ENCODE measurements around the gene PERCC1.

PERCC1 gene

DNA sequence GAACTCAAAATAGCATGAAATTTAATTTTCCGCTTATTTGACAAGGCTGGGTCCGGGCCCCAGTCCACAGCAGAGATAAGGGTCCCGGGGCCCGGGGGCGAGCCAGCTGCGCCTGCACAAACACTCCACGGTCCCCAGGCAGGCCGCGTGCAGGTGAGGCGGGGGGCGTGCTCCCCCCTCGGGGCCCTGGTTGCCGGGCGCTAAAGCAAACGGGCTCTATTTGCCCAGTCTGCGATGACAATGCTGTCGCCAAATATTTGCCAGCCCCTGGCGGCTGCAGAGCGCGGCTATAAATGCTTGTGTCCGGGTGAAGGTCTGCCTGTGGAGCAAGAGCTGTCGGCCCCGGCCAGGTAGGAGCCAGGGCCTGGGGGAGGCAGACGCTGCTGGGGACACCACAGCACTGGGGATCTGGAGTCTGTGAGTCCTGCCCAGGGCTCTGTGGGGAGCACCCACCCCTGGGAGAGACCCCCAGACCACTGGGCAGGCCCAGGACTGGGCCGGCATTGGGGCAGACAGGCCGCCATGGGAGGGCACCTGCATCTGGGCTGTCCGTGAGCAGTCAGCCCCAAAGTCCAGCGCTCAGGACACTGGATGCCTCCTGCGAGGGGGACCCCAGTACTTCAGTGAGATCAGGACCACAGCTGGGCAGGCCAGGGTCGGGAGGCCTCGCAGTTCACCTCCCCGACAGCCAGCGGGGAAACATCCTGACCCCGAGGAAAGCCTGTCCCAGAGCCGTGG, at the start of gene PERCC1:
Gene PERCC1 (plus strand): TSS at position 320 of the 738 bp plus-strand sequence. CDS start 1,516 bp downstream, outside the sequence.
- ChIA-PET CTCF (no interaction called here), POLR2A (ENCODE audit: low non-redundant PET) (no interaction called here)
- no peak within 1 kb of the TSS for H3K27ac ChIP-seq
- TF ChIP-seq CTCF (conservative IDR thresholded peaks at IDR 0.05; ENCODE audit: low read depth): no peak
- no peak for DNase-seq (ENCODE audit: low spot score)

- DNase-seq (ENCODE audit: low spot score): no peak
- ChIA-PET CTCF (no interaction called here), POLR2A (ENCODE audit: low non-redundant PET) (no interaction called here)
- H3K27ac ChIP-seq: peak overlapping the region; percentile 3; the same call in 1 of the 2 replicates
- TF ChIP-seq CTCF (conservative IDR thresholded peaks at IDR 0.05; ENCODE audit: low read depth): no peak
Observed at GRCh38 chr16:1381612-1382406, 49.1 kb upstream of the PERCC1 start.

DNA sequence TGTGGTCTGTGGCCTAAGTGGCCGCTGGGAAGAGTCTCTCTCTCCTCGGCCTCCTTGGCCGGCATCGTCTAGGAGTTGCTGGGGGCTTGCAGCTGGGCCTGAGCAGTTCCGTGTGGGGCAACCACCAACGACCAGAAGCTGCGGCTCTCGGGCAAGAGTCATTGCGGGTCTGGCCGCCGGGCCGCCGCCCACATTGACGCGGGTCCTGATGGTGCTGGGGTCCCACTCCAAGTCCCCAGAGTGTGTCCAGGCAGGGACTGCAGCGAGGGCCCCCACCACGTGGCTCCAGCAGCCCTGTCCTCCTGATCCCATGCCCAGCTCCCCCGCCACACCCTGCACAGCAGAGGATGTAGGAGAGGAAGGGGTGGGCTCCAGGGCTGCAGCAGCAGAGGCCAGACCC, 47.3 kb upstream of the PERCC1 start:
- ChIA-PET POLR2A (ENCODE audit: low non-redundant PET) (no interaction called here), CTCF (no interaction called here)
- no peak for TF ChIP-seq CTCF (conservative IDR thresholded peaks at IDR 0.05; ENCODE audit: low read depth)
- no peak overlapping the region for H3K27ac ChIP-seq
- no peak for DNase-seq (ENCODE audit: low spot score)

DNA sequence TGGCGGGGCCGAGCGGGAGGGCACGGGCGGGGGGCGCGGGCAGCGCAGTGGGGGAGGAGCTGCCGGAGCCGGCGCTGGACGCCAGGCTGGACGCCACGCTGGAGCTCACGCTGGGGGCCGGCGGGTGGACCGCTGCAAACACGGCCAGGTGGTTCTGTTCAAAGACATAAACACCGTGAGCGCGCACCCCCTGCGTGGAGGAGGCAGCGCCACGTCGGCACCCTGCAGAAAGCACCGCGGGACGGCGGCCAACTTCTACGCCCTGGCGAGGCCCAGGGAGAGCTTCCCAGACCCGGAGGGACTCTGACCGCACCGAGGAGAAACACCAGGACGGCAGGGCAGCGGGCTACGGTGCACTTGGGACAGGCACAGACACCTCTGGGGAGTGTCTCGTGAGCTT, 45.6 kb upstream of the PERCC1 start:
- TF ChIP-seq CTCF (conservative IDR thresholded peaks at IDR 0.05; ENCODE audit: low read depth): no peak
- ChIA-PET CTCF (interaction anchor here (0.7 kb wide), 1 partner anchor 670 kb away, joined by 4 read pairs; no protein-coding TSS in a partner anchor), POLR2A (ENCODE audit: low non-redundant PET) (no interaction called here)
- DNase-seq (ENCODE audit: low spot score): no peak
- no peak overlapping the region for H3K27ac ChIP-seq

DNA sequence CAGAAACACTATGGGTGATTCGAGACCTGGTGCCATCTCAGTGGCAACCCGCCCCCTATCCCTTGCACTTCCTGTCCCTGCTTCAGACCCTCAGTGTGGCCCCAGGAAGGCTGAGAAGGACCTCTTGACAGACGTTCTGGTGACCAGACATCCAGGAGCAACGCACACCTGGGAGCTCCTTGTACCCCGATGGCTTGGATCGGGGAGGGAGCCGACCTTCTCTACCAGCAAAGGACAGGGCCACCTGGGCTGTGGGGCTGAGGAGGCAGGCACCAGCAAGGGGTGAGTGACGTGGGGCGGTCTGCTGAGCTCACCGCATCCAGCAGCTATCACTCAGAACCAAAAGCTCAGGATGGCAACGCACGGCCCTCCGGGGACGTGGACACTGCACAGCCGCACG, 43.5 kb upstream of the PERCC1 start:
- ChIA-PET POLR2A (ENCODE audit: low non-redundant PET) (no interaction called here), CTCF (interaction anchor here (0.6 to 2.3 kb wide), 2 partner anchors 9 to 24 kb away, joined by 3 to 7 read pairs; no protein-coding TSS in a partner anchor)
- no peak for DNase-seq (ENCODE audit: low spot score)
- H3K27ac ChIP-seq: no peak overlapping the region
- TF ChIP-seq CTCF (conservative IDR thresholded peaks at IDR 0.05; ENCODE audit: low read depth): no peak

DNA sequence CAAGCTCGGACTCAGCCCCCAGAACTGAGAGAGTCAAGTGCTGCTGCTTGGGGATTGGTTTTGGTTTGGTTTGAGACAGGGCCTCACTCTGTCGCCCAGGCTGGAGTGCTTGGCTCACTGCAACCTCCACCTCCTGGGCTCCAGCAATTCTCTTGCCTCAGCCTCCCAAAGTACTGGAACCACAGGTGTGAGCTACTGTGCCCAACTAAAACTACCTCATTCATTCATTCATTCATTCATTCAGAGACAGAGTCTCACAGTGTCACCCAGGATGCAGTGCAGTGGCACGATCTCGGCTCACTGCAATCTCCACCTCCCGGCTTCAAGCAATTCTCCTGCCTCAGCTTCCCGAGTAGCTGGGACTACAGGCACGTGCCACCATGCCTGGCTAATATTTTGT, 41.1 kb upstream of the PERCC1 start:
- ChIA-PET POLR2A (ENCODE audit: low non-redundant PET) (no interaction called here), CTCF (no interaction called here)
- no peak overlapping the region for H3K27ac ChIP-seq
- no peak for DNase-seq (ENCODE audit: low spot score)
- TF ChIP-seq CTCF (conservative IDR thresholded peaks at IDR 0.05; ENCODE audit: low read depth): no peak
